ENCODE measurements around the gene RAD51B. TPM values are rescaled to one million over a fixed set of nuclear protein-coding genes. Genes with fewer than 3 reads are reported as not detected.
"Not testable (repeated sequence)": the region's sequence is repeated elsewhere in the genome, so short reads cannot be mapped to it uniquely, and the experiment has no call there.

RAD51B gene
- total and polyA plus RNA-seq, 2 donors: 6.2 to 92.9 TPM

DNA sequence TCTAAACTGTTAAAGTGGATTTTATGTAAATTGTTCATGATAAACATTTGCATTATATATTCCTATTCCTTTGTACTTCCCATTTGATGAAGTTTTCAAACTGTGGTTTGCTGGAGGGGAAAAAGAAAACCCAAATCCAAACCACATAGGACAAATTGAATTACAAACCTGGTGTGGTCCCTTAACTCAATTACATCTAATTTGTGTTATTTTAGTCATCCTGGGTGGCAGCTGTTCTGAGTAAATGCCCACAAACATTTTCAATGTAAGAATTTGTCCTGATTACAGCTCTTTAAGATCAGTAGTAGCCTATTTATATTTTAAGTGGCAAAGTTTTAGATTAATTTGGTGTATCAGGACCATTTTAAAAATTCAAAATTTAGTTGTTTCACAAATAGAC, 153.9 kb downstream of the RAD51B start:
- Histone ChIP-seq H3K4me1 (ENCODE audit: insufficient read depth) (no peaks in the 10 kb centered on the region), H3K27ac (ENCODE audit: low read depth) (no peak overlapping the region)

DNA sequence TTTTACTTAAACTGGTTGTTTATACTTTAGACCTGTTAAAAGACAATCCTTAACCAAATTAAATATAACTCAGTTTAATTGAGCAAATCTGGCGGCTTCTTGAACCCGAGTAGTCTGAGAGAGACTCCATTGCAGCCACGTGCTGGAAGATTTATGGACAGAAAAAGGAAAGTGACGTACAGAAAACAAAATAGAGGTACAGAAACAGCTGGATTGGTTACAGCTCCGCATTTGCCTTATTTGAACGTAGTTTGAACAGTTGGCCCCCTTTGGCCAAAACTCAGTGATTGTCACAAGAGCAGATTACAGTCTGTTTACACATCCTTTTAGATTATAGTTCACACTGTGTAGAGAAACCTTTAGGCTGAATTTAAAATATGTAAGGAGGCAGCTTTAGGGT, 155.9 kb downstream of the RAD51B start:
- no peak overlapping the region for H3K27ac ChIP-seq (ENCODE audit: low read depth)
- peaks cover 2% of the 10 kb centered on the region for H3K4me1 ChIP-seq (ENCODE audit: insufficient read depth)
- H3K4me3 ChIP-seq (ENCODE audit: low read depth, low read length): no peak overlapping the region
- no peak for DNase-seq (ENCODE audit: extremely low spot score)
- WGBS: 69% methylated on average over 6 of the region's 6 CpGs
- H3K36me3 ChIP-seq (ENCODE audit: insufficient read depth): no peaks in the 10 kb centered on the region

More for the DNA sequence above, 153.9 kb downstream of the RAD51B start:
- Histone ChIP-seq H3K36me3 (ENCODE audit: insufficient read depth) (no peaks in the 10 kb centered on the region), H3K4me3 (ENCODE audit: low read depth, low read length) (no peak overlapping the region)
- DNase-seq (ENCODE audit: extremely low spot score): no peak

DNA sequence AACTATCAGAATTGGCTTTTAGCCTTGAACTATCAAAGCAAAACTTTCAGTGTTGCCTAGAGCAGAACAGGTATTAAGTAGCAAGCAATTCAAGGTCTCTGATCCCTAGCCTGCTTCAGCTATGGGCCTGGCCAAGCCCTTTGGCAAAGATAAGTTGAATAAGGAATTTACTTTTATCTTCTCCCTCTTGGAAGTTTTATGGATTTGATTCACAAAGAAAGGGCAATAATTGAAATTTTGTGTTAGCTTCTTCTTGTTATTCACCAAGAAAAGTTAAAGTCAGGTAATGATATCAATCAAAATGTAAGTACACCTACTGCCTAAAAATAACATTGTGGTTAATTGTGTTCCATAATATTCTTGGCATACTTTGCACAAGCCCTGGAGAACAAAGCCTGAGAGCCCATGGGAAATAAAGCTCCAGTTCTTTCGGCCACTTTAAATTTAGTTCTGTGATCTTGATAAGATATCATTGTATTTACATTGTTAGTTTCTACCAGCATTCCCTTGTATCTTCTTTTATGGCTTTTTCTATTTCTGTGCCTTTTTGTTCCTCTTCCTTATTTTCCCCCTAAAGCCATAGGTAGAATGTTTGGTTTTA, 158.0 kb downstream of the RAD51B start:
- no peak overlapping the region for H3K4me3 ChIP-seq (ENCODE audit: low read depth, low read length)
- 20% methylated on average over 1 of the region's 1 CpG for WGBS
- H3K27ac ChIP-seq (ENCODE audit: low read depth): no peak overlapping the region
- H3K36me3 ChIP-seq (ENCODE audit: insufficient read depth): no peaks in the 10 kb centered on the region
- H3K4me1 ChIP-seq (ENCODE audit: insufficient read depth): peaks cover 2% of the 10 kb centered on the region
- DNase-seq (ENCODE audit: extremely low spot score): no peak

DNA sequence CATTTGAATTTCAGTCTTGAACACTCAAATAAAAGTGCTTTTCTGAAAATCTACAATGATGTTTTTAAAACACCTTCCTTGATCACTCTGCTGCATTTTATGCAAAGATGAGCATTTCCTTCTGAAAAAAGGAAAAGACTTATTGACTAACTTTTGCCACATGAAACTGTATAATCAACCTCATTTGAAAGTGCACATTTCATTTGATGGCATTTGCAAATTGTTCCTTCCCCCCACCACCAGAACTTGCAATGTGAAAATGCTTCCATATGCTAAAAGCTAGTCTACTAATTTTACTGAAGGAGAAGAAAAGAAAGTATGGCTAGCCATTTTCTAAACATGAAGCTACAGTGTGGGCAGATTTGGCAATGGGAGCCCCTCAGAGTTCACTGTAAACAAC, 159.2 kb downstream of the RAD51B start:
- Histone ChIP-seq H3K4me1 (ENCODE audit: insufficient read depth) (peaks cover 2% of the 10 kb centered on the region), H3K27ac (ENCODE audit: low read depth) (no peak overlapping the region), H3K36me3 (ENCODE audit: insufficient read depth) (no peaks in the 10 kb centered on the region), H3K4me3 (ENCODE audit: low read depth, low read length) (no peak overlapping the region)
- DNase-seq (ENCODE audit: extremely low spot score): no peak

DNA sequence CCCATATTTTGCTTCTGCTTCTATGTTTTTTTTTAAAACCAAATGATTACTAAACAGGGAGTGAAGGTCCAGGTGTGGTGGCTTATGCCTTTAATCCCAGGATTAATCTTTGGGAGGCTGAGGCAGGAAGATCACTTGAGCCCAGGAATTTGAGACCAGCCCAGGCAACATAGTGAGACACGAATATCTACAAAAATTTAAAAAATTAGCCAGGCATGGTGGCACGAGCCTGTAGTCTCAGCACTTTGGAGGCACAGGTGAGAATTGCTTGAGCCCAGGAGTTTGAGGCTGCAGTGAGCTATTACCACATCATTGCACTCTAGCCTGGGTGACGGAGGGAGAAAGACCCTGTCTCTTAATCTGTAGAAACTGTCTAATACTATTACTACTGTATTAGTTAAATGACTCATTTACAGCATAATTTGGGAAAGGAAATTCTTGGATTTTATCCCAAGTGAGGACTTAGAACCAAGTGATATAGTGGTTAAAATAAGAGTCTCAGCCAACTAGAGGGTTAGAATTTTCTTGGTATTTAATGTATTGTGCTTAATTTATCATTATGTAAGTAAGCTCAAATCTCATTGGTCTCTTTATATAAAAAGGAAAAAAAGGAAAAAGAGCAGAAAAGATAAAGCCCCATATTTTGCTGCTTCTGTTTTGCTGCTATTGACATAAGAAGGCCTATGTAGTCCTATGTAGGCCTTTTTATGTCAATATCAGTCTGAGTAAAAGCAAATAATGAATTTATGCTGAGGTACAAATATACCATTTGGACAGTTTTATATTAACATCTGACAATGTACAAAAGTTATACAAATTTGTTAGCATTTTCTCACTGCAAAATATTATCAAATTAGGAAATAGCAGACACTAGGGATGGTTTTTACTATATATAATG, 163.4 kb downstream of the RAD51B start:
- Histone ChIP-seq H3K4me3 (ENCODE audit: low read depth, low read length) (no peak overlapping the region), H3K36me3 (ENCODE audit: insufficient read depth) (no peaks in the 10 kb centered on the region), H3K4me1 (ENCODE audit: insufficient read depth) (peaks cover 2% of the 10 kb centered on the region), H3K27ac (ENCODE audit: low read depth) (no peak overlapping the region)
- 69% methylated on average over 3 of the region's 3 CpGs for WGBS
- no peak for DNase-seq (ENCODE audit: extremely low spot score)

DNA sequence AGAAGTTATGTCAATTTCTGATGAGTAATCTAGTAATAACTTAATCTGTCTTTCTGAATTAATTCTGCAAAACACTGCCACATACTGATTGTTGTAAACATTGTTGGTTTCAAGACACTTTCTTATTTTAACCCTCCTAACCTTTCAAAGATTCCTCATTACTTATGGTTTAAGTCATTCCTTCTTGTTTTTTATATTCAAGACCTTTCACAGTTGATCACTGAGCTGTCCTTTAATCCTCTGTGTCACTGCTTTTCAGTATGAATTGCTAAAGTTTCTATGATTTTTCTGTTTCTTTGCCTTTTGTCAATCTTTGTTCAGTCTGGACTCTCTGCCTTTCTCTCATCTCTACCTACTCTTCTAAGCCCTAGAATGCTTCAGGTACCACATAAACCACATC, 164.7 kb downstream of the RAD51B start:
- Histone ChIP-seq H3K27ac (ENCODE audit: low read depth) (no peak overlapping the region), H3K4me3 (ENCODE audit: low read depth, low read length) (no peak overlapping the region), H3K4me1 (ENCODE audit: insufficient read depth) (no peaks in the 10 kb centered on the region), H3K36me3 (ENCODE audit: insufficient read depth) (no peaks in the 10 kb centered on the region)
- no peak for DNase-seq (ENCODE audit: extremely low spot score)

DNA sequence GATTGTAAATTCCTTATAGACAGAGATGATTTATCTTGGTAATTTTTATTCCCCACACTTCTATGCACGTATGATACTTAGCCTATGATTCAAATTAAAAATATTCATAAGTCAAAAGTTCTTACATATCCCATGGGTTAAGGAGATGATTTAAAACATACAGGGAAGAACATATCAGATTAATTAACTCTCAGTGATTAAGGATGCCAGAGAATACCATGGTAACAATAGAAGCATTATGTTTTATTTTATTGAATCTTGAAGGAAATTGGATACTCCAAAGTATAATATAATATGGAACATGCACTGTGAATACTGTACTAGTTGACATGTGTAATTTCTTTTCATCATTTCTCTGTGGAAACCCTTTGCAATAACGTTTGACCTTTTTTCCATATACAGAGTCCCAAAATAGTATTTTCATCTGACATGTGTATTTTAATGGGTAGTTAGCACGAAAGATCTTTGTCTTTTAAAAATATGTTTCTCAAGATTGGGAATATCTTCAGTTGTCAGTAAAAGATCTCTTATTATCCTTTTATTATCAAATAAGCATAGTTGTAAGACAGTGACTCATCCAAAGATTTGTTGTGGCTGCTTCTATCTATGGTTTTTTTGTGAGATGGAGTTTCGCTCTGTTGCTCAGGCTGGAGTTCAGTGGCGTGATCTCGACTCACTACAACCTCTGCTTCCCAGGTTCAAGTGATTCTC, 166.7 kb downstream of the RAD51B start:
- Histone ChIP-seq H3K27ac (ENCODE audit: low read depth) (no peak overlapping the region), H3K4me1 (ENCODE audit: insufficient read depth) (no peaks in the 10 kb centered on the region), H3K4me3 (ENCODE audit: low read depth, low read length) (no peak overlapping the region), H3K36me3 (ENCODE audit: insufficient read depth) (no peaks in the 10 kb centered on the region)
- no peak for DNase-seq (ENCODE audit: extremely low spot score)
- 59% methylated on average over 6 of the region's 6 CpGs for WGBS

DNA sequence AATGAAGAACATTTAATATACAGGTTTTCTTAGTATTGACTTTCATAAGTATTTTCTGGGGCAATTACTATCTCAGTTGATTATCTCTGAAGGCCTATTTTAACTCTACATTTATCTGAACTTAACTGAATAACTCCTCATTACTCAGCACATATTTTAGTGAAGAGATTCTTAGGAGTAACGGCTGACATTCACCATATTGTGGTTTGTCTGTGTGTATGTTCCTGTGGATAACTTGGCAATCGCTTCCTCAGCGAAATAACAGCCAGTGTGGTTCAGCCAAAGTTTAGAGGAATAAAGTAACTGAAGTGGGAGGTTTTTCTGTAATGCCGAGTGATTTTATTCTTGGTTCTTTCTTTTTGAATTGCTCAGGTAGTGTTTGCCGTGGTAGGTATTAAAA, 168.0 kb downstream of the RAD51B start:
- no peaks in the 10 kb centered on the region for H3K36me3 ChIP-seq (ENCODE audit: insufficient read depth)
- no peaks in the 10 kb centered on the region for H3K4me1 ChIP-seq (ENCODE audit: insufficient read depth)
- no peak overlapping the region for H3K27ac ChIP-seq (ENCODE audit: low read depth)
- H3K4me3 ChIP-seq (ENCODE audit: low read depth, low read length): no peak overlapping the region
- 20% methylated on average over 5 of the region's 5 CpGs for WGBS
- peak; percentile 76 for DNase-seq (ENCODE audit: extremely low spot score)

DNA sequence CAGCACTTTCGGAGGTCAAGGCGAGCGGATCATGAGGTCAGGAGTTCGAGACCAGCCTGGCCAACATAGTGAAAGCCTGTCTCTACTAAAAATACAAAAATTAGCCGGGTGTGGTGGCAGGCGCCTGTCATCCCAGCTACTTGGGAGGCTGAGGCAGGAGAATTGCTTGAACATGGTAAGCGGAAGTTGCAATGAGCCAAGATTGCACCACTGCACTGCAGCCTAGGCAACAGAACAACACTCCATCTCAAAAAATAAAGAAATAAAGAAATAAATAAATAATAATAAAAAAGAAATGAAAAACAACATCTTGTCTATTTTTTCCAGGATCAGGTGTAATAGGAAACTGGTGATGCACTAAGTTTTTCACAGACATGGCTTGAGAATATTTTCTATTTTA, 168.6 kb downstream of the RAD51B start:
- H3K4me3 ChIP-seq (ENCODE audit: low read depth, low read length); H3K27ac ChIP-seq (ENCODE audit: low read depth); H3K4me1 ChIP-seq (ENCODE audit: insufficient read depth); DNase-seq (ENCODE audit: extremely low spot score); H3K36me3 ChIP-seq (ENCODE audit: insufficient read depth): not testable (repeated sequence)
- WGBS: 76% methylated on average over 7 of the region's 7 CpGs

DNA sequence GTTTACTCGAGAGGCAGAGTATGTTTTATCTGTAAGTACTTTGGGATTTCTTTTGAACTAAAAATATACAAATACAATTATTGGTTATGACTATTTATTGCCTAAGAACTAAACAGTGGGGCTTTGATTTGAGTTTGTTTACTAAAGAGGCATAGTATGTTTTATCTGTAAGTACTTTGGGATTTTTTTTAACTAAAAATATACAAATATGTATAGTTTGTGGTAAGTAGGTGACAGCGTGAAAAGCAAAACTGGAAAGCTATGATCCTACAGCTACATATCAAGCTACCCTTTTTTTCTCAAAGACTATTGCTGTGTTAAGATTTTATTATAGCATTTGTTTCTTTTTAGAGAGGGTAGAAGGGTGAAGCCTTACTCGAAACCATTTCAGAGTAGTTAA, 171.0 kb downstream of the RAD51B start:
- Histone ChIP-seq H3K4me1 (ENCODE audit: insufficient read depth) (no peaks in the 10 kb centered on the region), H3K4me3 (ENCODE audit: low read depth, low read length) (no peak overlapping the region), H3K36me3 (ENCODE audit: insufficient read depth) (no peaks in the 10 kb centered on the region), H3K27ac (ENCODE audit: low read depth) (no peak overlapping the region)
- no peak for DNase-seq (ENCODE audit: extremely low spot score)
- WGBS: 65% methylated on average over 3 of the region's 3 CpGs

DNA sequence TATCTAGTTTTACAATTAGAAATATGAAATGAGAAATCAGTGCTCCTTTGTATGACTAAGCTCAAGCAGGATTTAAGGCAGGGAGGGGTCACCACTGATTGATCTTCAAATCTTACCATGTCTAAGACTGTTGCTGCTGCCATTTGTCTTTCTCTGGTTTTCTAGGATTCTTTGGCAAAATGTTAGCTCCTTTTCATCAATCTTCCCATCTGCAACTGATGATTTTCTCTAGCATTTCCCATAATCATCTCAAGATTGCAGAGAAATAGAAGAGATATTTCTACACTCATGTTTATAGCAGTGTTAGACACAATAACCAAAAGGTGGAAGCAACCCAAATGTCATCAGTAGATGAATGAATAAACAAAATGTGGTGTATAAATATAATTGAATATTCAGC, 175.0 kb downstream of the RAD51B start:
- no peak overlapping the region for H3K4me3 ChIP-seq (ENCODE audit: low read depth, low read length)
- no peaks in the 10 kb centered on the region for H3K4me1 ChIP-seq (ENCODE audit: insufficient read depth)
- H3K36me3 ChIP-seq (ENCODE audit: insufficient read depth): no peaks in the 10 kb centered on the region
- H3K27ac ChIP-seq (ENCODE audit: low read depth): no peak overlapping the region
- DNase-seq (ENCODE audit: extremely low spot score): no peak

DNA sequence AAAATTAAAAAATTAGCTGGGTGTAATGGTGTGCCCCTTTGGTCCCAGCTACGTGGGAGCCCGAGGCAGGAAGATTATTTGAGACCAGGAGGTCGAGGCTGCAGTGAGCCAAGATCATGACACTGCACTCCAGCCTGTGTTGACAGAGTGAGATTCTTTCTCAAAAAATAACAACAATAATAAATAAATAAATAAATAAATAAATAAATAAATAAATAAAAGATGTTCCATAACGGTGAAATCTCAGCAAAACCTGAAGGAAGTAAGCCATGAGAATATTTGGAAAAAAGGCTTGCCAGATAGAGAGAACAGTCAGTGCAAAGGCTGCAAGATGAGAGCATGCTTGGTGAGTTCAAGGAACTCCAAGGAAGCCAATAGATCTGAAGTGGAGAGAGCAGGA, 176.7 kb downstream of the RAD51B start:
- H3K4me1 ChIP-seq (ENCODE audit: insufficient read depth): no peaks in the 10 kb centered on the region
- no peak overlapping the region for H3K4me3 ChIP-seq (ENCODE audit: low read depth, low read length)
- no peaks in the 10 kb centered on the region for H3K36me3 ChIP-seq (ENCODE audit: insufficient read depth)
- no peak for DNase-seq (ENCODE audit: extremely low spot score)
- WGBS: 98% methylated on average over 4 of the region's 4 CpGs
- no peak overlapping the region for H3K27ac ChIP-seq (ENCODE audit: low read depth)

DNA sequence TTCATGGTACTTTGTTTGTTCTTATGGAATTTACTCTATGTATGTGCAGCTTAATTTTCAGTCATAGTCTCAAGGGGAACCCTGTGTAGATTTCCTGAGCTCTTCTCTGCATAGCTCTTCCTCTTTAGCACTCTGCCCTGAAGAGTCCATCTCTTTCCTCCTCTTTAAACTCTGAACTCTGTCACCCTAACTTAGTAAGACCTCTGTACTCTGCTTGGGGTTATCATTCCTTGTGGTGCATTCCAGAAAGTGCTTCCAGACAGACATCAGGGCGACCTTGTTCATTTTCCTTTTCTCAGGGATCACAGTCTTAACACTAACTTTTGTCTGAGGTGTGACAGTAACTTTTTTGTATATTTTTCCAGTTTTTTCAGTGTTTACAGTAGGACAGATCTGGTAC, 179.3 kb downstream of the RAD51B start:
- no peak overlapping the region for H3K27ac ChIP-seq (ENCODE audit: low read depth)
- no peak for DNase-seq (ENCODE audit: extremely low spot score)
- WGBS: 96% methylated on average over 1 of the region's 1 CpG
- H3K36me3 ChIP-seq (ENCODE audit: insufficient read depth): no peaks in the 10 kb centered on the region
- H3K4me3 ChIP-seq (ENCODE audit: low read depth, low read length): no peak overlapping the region
- H3K4me1 ChIP-seq (ENCODE audit: insufficient read depth): no peaks in the 10 kb centered on the region

DNA sequence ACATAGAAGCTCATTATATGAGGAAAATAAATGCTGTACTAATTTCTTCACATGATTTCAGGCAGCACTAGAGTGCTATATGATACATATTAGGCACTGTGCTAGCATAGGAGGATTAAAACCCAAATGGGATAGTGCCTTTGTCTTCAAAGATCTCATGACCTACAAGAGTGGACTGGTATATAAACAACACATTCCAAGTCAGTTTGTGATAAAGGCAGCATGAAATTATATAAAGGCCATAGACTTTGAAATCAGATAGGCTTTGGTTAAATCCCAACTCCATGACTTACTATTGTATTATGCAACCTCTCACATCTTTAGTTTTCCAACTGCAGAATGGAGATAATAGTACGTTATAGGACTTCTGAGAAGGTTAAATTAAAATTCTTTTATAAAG, 179.7 kb downstream of the RAD51B start:
- Histone ChIP-seq H3K4me1 (ENCODE audit: insufficient read depth) (no peaks in the 10 kb centered on the region), H3K27ac (ENCODE audit: low read depth) (no peak overlapping the region), H3K4me3 (ENCODE audit: low read depth, low read length) (no peak overlapping the region), H3K36me3 (ENCODE audit: insufficient read depth) (no peaks in the 10 kb centered on the region)
- WGBS: 44% methylated on average over 1 of the region's 1 CpG
- DNase-seq (ENCODE audit: extremely low spot score): no peak

Data from urinary bladder (tissue), 4 donors.